Large intestine (tissue), 3 donors: ENCODE measurements around the gene TNRC6B. TPM values are rescaled to one million over a fixed set of nuclear protein-coding genes. Genes with fewer than 3 reads are reported as not detected.
A peak's percentile ranks its signal among the peaks of the same experiment; 100 is the strongest.

Experiments used
- DNase-seq, 2 donors: peaks; one replicate each; pipeline versions ENCODE4 v3.0.0 to v3.0.0-alpha.2; 2013
- H3K27ac ChIP-seq: one replicate; pipeline ENCODE4 v1.5.1; 2013; ENCODE audit warnings: low read length
- H3K27me3 ChIP-seq: 2 replicates; pipeline ENCODE4 v1.6.1; 2013; ENCODE audit warnings: low read length; ENCODE audit not compliant: control insufficient read depth, insufficient read depth
- H3K36me3 ChIP-seq: 2 replicates; pipeline ENCODE4 v1.6.1; 2013; ENCODE audit warnings: low read length; ENCODE audit not compliant: control insufficient read depth, insufficient read depth
- H3K4me1 ChIP-seq: one replicate; pipeline ENCODE4 v1.6.1; 2013; ENCODE audit warnings: low read length; ENCODE audit not compliant: control insufficient read depth, insufficient read depth
- H3K4me3 ChIP-seq: one replicate; pipeline ENCODE4 v1.5.1; 2013; ENCODE audit warnings: low read length
- H3K9me3 ChIP-seq: one replicate; pipeline ENCODE4 v1.6.1; 2013; ENCODE audit warnings: mild to moderate bottlenecking, low read depth, low read length, moderate library complexity; ENCODE audit not compliant: control insufficient read depth
- WGBS: methylation state at CpG from one replicate; pipeline ENCODE4 v1.1.5; 2013; ENCODE audit warnings: low lambda C conversion rate; ENCODE audit not compliant: insufficient coverage; 5-methylcytosine and 5-hydroxymethylcytosine counted together
- polyA plus RNA-seq: library from polyadenylated mRNA; unstranded; fragments of 120-200 nt; gene quantifications from one replicate; pipeline ENCODE4 v1.2.1, GENCODE V29; 2013

The TNRC6B gene
- polyA plus RNA-seq, 1 donor, result 8.3 TPM

GRCh38 chr22:40347300-40347699 lies 169.6 kb downstream of the TNRC6B start:
- Histone ChIP-seq H3K27ac (peak overlapping the region; percentile 89), H3K9me3 (no peaks in the 10 kb centered on the region), H3K27me3 (no peaks in the 10 kb centered on the region), H3K4me3 (peak overlapping the region; percentile 86), H3K36me3 (peaks cover 30% of the 10 kb centered on the region), H3K4me1 (peaks cover 13% of the 10 kb centered on the region)
- WGBS, result 0% methylated on average over 2 of the region's 10 CpGs
- no peak for DNase-seq

- no peak overlapping the region for H3K27ac ChIP-seq
- peaks cover 13% of the 10 kb centered on the region for H3K4me1 ChIP-seq
- H3K9me3 ChIP-seq, result no peaks in the 10 kb centered on the region
- H3K36me3 ChIP-seq, result peaks cover 38% of the 10 kb centered on the region
- WGBS, result 0% methylated on average over 1 of the region's 10 CpGs
- DNase-seq, result peak; percentile 26 to 41
- H3K27me3 ChIP-seq, result no peaks in the 10 kb centered on the region
- H3K4me3 ChIP-seq, result peak overlapping the region; percentile 86
Observed at GRCh38 chr22:40348025-40348658, 170.4 kb downstream of the TNRC6B start.

- Histone ChIP-seq H3K4me3 (no peak overlapping the region), H3K36me3 (peaks cover 72% of the 10 kb centered on the region), H3K4me1 (peaks cover 4% of the 10 kb centered on the region), H3K9me3 (no peaks in the 10 kb centered on the region), H3K27me3 (no peaks in the 10 kb centered on the region), H3K27ac (no peak overlapping the region)
- DNase-seq, result no peak
- 100% methylated on average over 1 of the region's 3 CpGs for WGBS
Observed at GRCh38 chr22:40352763-40353162, 175.0 kb downstream of the TNRC6B start.

GRCh38 chr22:40361100-40361499 lies 183.4 kb downstream of the TNRC6B start:
- no peak overlapping the region for H3K27ac ChIP-seq
- no peaks in the 10 kb centered on the region for H3K27me3 ChIP-seq
- peaks cover 90% of the 10 kb centered on the region for H3K36me3 ChIP-seq
- DNase-seq, result no peak
- H3K4me3 ChIP-seq, result no peak overlapping the region
- no peaks in the 10 kb centered on the region for H3K4me1 ChIP-seq
- no peaks in the 10 kb centered on the region for H3K9me3 ChIP-seq
- WGBS, result no CpG with 5 or more reads among the region's 5 CpGs

GRCh38 chr22:40363059-40363458 lies 185.3 kb downstream of the TNRC6B start:
- DNase-seq, result no peak
- no peaks in the 10 kb centered on the region for H3K27me3 ChIP-seq
- peaks cover 93% of the 10 kb centered on the region for H3K36me3 ChIP-seq
- H3K9me3 ChIP-seq, result no peaks in the 10 kb centered on the region
- no CpG with 5 or more reads among the region's 3 CpGs for WGBS
- H3K27ac ChIP-seq, result no peak overlapping the region
- H3K4me1 ChIP-seq, result no peaks in the 10 kb centered on the region
- no peak overlapping the region for H3K4me3 ChIP-seq

- Histone ChIP-seq H3K4me3 (no peak overlapping the region), H3K9me3 (no peaks in the 10 kb centered on the region), H3K36me3 (peaks cover 85% of the 10 kb centered on the region), H3K27ac (no peak overlapping the region), H3K4me1 (no peaks in the 10 kb centered on the region), H3K27me3 (no peaks in the 10 kb centered on the region)
- DNase-seq, result no peak
- 100% methylated on average over 1 of the region's 1 CpG for WGBS
Observed at GRCh38 chr22:40364431-40364830, 186.7 kb downstream of the TNRC6B start.

- Histone ChIP-seq H3K27ac (no peak overlapping the region), H3K9me3 (no peaks in the 10 kb centered on the region), H3K36me3 (peaks cover 69% of the 10 kb centered on the region), H3K4me3 (no peak overlapping the region), H3K4me1 (no peaks in the 10 kb centered on the region), H3K27me3 (no peaks in the 10 kb centered on the region)
- no peak for DNase-seq
- no CpG with 5 or more reads among the region's 2 CpGs for WGBS
Observed at GRCh38 chr22:40366068-40366467, 188.3 kb downstream of the TNRC6B start.

- Histone ChIP-seq H3K4me1 (no peaks in the 10 kb centered on the region), H3K9me3 (no peaks in the 10 kb centered on the region), H3K4me3 (no peak overlapping the region), H3K27ac (no peak overlapping the region), H3K27me3 (no peaks in the 10 kb centered on the region), H3K36me3 (peaks cover 56% of the 10 kb centered on the region)
- no peak for DNase-seq
- WGBS, result 100% methylated on average over 2 of the region's 6 CpGs
Observed at GRCh38 chr22:40367342-40367741, 189.6 kb downstream of the TNRC6B start.

- Histone ChIP-seq H3K4me3 (no peak overlapping the region), H3K4me1 (no peaks in the 10 kb centered on the region), H3K9me3 (no peaks in the 10 kb centered on the region), H3K27ac (no peak overlapping the region), H3K36me3 (peaks cover 49% of the 10 kb centered on the region), H3K27me3 (no peaks in the 10 kb centered on the region)
- no peak for DNase-seq
- no CpG with 5 or more reads among the region's 6 CpGs for WGBS
Observed at GRCh38 chr22:40368016-40368415, 190.3 kb downstream of the TNRC6B start.

GRCh38 chr22:40368836-40369235 lies 191.1 kb downstream of the TNRC6B start:
- no peak overlapping the region for H3K27ac ChIP-seq
- H3K9me3 ChIP-seq, result no peaks in the 10 kb centered on the region
- peaks cover 42% of the 10 kb centered on the region for H3K36me3 ChIP-seq
- no peak for DNase-seq
- WGBS, result 100% methylated on average over 1 of the region's 3 CpGs
- H3K4me3 ChIP-seq, result no peak overlapping the region
- H3K27me3 ChIP-seq, result no peaks in the 10 kb centered on the region
- no peaks in the 10 kb centered on the region for H3K4me1 ChIP-seq

GRCh38 chr22:40374567-40374966 lies 196.8 kb downstream of the TNRC6B start:
- H3K4me1 ChIP-seq, result no peaks in the 10 kb centered on the region
- WGBS, result no CpG with 5 or more reads among the region's 8 CpGs
- no peak overlapping the region for H3K27ac ChIP-seq
- no peaks in the 10 kb centered on the region for H3K36me3 ChIP-seq
- DNase-seq, result no peak
- H3K9me3 ChIP-seq, result no peaks in the 10 kb centered on the region
- no peaks in the 10 kb centered on the region for H3K27me3 ChIP-seq
- H3K4me3 ChIP-seq, result no peak overlapping the region
